Hematopoietic multipotent progenitor cell treated with erythropoietin and hydrocortisone succinate and interleukin-3 and kit ligand, for 8 days (in vitro differentiated cells): ENCODE data around the gene KPNA6.
"Not testable (repeated sequence)": the region's sequence is repeated elsewhere in the genome, so short reads cannot be mapped to it uniquely, and the experiment has no call there.

Source experiments
- DNase-seq: peaks from one replicate; pipeline ENCODE4 v3.0.0-alpha.2; 2015

KPNA6 gene

DNA sequence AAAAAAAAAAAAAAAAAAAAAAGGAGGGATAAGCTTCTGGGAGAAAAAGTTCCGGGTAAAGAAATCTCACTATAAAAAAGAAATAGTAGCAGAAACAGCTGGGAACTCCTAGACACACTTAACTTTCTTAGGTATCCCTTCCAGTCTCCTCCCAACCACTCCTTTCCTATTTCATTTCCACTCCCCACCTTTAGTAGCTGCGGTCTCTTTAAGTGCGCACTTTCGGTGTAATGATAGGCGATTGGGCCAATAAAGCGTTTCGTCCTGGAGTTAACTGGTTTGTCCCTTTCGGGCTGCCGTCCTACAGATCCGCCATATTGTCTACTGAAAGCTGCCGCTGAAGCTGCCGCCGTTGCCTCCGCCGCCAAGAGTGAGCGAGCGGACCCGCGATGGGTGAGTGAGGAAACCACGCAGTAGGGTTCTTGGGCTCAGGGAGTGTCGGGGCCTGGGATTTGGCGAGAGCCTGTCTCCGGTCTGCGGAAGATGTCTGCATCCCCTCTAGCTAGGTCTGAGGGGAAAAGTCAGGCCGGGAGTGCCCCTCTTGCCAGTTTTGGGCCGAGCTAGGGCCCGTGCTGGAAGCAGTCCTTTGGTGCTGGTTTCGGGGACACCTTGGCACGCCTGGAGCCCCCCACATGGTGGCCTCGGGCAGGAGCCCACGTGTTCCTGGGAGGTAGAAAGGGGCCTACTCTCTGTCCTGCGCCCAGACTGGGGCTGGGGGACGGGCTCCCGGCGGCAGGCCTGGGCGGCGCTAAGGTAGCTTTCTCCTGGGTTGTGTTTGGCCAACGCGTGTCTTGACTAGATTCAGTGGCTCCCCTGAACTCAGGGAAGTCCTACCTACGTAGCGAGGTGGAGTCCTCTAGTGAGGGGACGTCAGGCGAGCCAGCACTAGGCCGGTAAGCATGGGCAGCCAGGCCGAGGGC, at the start of gene KPNA6:
Gene KPNA6, plus strand, starts transcription at position 315 of the 920 bp plus-strand sequence. Its CDS starts 75 bp downstream, at position 390.
- DNase-seq, result peak; percentile 97

GRCh38 chr1:32060914-32061313, 46.9 kb upstream of the KPNA6 start:
- DNase-seq, result no peak

GRCh38 chr1:32062867-32063230, 45.0 kb upstream of the KPNA6 start:
- no peak for DNase-seq

DNA sequence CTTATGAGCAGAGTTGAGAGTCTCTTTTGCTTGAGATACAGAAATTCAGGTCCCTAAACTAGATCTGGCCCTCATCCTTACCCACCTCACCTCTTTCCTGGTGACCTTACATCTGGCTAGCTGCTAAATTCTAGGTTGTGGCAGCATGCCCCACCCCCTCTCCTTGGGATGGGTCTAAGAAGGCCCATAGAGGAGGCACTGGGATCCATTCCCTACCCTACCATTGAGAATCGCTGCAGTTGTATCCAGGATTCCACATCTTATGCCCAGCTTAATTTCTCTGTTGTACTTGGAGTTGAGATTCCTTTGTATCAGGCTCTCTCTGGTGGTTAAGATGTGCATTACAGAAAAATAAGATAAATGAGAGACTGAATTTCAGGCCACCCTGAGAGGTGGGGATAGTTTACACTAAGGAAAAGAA, 44.6 kb upstream of the KPNA6 start:
- peak; percentile 68 for DNase-seq

- DNase-seq, result not testable (repeated sequence)
Measured at GRCh38 chr1:32065613-32066488, 42.0 kb upstream of the KPNA6 start.

DNA sequence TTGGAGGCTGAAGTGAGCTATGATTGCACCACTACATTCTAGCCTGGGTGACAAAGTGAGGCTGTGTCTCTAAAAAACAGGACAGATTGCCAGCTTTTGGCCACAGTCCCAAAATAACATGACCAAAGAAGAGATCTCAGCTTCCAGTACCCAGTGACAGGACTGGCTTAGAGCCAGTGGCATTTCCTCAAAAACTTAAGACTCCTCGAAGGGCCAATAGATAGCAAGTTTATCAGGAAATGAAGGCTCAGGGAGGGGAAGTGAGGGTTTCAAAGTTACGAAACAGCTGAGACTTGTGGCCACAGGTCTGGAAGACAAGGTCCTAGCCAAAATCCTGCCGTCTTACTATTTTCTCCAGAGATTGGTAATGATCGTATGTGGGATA, 41.4 kb upstream of the KPNA6 start:
- peak; percentile 97 for DNase-seq

DNA sequence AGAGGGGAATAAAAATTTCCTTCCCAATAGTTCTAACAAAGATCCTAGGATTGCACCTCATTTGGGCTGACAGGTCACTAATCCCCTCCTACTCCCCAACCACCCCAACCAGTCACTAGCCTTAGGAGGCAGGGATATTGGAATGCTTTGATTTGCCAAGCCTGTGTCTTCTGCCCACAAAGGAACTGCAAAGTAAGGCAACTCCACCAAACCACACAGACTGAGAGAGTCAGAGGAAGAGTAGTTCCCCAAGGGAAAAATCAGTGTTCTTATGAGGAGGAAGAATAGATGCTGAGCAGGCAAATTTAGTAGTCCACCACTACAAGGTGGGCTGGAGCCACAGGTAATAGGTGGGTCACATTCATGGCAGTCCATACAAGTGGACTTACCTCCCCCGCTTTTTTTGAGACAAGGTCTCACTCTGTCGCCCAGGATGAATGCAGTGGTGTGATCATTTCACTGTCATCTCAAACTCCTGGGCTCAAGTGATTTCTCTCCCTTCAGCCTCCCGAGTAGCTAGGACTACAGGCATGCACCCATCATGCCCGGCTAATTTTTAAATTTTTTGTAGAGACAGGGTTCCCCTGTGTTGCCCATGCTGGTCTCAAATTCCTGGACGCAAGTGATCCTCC, 38.8 kb upstream of the KPNA6 start:
- DNase-seq, result no peak

DNA sequence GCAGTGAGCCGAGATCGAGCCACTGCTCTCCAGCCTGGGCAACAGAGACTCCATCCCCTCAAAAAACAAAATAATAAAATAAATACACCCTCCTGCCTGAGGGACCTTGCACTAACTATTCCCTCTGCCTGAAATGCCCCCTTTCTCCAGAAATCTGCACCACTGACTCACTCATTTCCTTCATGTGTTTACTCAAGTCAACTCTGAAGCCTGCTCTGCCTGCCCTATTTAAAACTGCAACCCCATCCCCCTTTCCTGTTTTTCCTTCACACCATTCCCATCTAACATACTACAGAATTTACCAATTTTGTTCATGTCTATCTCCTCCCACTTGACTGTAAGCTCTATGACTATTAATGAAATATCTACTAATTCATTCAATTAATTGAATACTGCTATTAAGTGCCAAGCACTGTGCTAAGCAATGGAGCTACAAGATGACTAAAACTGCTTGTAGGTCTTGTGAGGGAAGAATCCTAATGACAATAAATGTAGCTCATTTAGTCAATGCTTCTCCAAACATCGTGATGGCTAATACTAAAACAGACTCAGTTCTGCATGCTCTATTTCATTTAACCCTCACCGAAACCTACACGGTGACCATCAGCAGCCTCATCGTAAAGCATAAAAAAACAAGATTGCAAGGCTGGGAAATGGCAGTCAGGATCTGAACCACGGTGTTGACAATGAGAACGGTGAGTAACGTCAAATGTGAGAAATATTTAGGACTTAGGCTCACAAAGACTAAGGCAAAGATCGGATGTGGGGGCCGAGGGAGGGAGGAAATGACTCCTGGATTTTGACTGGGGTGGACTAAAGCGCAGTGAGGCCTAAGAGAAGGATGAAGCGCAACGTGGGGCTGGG, 35.9 kb upstream of the KPNA6 start:
- no peak for DNase-seq

DNA sequence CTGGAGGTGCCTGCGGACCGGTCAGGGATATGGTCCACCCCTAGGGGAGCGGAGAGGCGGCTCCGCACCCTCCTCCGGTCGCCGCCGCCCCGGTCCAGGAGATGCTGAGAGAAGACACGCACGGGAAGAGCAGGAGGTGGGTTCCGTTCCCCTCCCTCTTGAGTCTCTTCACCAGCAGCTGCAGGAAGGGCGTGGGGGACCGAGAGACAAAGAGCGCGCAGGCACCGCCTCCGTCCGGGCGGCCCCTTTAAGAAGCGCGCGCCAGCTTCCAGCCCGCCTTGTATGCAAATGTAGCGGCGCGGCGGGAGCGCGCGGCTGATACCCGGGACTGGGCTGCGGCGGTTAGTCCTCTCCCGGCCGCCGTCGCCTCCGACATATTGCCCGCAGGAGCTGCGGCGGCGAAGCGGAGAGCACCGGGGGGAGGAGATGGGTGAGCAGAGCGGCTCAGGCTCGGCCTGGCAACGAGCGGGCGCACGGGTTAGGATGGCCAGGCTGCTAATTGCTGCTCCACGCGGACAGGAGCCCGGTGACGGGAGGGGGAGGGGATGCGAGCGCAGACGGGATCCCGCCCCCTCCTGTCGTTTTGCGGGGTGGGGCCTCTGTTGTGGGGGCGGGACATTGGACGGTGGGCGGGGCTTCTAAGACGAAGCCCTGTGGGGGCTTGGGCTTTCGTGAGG, 35.1 kb upstream of the KPNA6 start, which contains the start of gene TMEM39B:
Gene TMEM39B, plus strand, starts transcription at position 318 of the 677 bp plus-strand sequence. Its CDS starts 109 bp downstream, at position 427.
- DNase-seq, result peak; percentile 94

DNA sequence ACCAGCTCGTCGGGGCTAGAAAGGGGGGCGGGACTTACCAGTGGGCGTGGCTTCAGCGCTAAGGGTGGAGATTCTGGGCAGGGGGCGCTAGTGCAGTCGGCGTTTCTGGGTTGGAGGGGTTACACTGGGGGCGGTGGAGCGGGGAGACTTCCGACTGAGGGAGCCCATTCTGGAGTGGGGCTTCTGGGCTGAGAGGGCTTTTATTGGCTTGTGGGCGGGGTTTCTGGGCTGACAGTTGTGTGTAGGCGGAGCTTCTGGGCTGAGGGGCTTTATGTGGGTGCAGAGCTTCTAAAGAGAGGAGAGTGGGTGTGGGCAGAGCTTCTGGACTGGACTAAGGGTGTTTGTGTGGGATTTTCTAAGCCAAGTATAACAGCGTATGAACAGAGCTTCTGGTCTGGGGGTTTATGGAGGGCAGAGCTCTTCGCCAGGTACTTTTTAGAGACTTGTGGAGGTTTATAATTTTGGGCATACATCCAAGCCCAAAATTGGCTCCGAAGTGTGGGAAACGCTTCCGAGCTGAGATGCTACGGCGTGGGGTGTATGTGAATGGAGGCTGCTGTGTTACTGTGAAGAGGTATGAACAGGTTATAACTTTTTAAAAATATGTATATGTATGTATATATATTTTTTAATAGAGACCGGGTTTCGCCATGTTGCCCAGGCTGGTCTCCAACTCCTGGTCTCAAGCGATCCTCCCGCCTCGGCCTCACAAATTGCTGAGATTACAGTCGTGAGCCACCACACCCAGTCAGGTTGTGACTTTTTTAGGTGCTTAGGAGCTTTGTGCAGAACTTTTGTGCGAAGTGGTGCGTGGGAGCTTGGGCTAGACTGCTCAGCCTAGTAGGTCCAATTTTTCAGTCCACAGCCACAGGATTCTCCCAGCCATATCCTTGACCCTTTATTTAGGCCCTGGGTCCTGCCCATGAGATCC, 34.3 kb upstream of the KPNA6 start:
- DNase-seq, result no peak

GRCh38 chr1:32074841-32075240, 33.0 kb upstream of the KPNA6 start:
- no peak for DNase-seq

DNA sequence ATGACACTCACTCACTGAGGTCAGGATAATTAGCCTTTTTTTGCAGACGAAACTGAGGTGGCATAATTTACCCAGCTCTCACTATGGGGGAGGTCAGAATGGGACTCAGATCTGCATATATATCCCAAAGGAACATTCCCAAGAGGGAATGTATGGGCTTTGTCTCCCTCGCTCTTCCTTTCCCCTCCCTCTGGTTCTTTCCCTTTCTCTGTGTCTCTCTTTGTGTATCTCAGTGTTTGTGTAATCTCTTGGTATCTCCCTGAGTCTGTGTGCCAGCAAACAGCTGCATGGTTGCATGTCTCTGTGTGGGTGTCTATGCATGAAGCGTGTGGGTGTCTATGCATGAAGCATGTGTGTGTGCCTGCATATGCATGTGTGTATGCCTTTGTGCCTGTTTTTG, 30.4 kb upstream of the KPNA6 start:
- DNase-seq, result no peak

DNA sequence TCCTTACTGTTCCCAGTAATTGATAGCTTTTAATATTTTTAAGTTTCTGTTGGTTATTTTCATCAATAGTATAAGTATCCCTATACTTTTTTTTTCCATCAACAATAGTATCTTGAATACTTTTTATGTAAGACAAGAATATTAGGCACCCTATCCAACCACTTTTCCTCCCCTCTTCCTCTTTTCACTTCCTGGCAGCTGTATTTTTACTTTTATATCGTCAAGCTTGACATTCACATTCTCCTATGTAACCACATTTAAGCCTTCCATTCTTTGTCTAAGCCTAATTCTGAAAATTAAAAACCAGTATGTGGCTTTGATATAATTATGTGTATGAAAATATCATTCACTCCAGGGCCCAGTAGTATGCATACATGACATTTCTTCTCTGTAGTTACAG, 25.8 kb upstream of the KPNA6 start:
- DNase-seq, result no peak

DNA sequence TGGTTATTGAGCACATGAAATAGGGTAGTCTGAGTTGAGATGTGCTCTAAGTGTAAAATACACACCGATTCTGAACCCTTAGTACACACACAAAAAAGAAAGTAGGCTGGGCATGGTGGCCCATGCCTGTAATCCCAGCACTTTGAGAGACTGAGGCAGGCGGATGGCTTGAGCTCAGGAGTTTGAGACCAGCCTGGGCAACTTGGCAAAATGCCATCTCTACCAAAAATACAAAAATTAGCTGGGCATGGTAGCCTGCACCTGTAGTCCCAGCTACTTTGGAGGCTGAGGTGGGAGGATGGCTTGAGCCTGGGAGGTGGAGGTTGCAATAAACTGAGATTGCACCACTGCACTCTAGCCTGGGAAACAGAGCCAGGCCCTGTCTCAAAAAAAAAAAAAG, 21.5 kb upstream of the KPNA6 start:
- not testable (repeated sequence) for DNase-seq

GRCh38 chr1:32091176-32091575, 16.7 kb upstream of the KPNA6 start:
- DNase-seq, result no peak

GRCh38 chr1:32091591-32091990, 16.3 kb upstream of the KPNA6 start:
- no peak for DNase-seq

- DNase-seq, result no peak
Measured at GRCh38 chr1:32094746-32095521, 12.9 kb upstream of the KPNA6 start.

DNA sequence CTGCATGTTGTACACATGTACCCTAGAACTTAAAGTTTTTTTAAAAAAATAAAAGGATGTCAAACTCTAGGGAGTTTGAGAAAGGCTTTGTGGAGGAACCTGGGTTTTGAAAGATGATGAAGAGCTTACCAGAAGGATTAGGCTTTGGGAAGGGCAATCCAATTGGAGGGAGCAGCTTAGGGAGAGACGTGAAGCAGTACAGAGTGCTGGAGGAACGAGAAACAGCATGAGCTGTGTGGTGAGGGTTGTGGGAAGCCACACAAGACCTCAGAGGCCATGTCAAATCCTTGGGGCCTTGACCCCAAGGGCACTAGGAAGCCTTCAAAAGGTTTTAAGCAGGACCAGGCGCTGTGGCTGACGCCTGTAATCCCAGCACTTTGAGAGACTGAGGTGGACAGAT, 8.4 kb upstream of the KPNA6 start:
- DNase-seq, result no peak

DNA sequence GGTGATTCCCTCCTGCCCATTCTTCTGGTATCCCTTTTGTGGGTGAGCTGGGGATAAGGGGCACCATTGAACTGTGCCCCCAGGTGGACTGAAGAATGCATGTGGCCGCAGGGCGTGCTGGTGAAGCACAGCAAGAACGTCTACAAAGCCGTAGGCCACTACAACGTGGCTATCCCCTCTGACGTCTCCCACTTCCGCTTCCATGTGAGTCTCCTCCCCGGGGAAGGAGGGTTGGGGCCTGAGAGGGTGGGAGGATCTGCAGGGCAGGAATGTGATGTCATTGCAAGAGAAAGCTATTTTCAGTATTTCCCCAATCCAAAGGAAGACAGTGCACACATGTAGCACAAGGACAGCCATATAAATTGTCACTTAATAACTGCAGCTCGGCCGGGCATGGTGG, 7.5 kb upstream of the KPNA6 start:
- no peak for DNase-seq
